ENCODE data around the gene SLITRK5.

Gene SLITRK5, protein sequence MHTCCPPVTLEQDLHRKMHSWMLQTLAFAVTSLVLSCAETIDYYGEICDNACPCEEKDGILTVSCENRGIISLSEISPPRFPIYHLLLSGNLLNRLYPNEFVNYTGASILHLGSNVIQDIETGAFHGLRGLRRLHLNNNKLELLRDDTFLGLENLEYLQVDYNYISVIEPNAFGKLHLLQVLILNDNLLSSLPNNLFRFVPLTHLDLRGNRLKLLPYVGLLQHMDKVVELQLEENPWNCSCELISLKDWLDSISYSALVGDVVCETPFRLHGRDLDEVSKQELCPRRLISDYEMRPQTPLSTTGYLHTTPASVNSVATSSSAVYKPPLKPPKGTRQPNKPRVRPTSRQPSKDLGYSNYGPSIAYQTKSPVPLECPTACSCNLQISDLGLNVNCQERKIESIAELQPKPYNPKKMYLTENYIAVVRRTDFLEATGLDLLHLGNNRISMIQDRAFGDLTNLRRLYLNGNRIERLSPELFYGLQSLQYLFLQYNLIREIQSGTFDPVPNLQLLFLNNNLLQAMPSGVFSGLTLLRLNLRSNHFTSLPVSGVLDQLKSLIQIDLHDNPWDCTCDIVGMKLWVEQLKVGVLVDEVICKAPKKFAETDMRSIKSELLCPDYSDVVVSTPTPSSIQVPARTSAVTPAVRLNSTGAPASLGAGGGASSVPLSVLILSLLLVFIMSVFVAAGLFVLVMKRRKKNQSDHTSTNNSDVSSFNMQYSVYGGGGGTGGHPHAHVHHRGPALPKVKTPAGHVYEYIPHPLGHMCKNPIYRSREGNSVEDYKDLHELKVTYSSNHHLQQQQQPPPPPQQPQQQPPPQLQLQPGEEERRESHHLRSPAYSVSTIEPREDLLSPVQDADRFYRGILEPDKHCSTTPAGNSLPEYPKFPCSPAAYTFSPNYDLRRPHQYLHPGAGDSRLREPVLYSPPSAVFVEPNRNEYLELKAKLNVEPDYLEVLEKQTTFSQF

DNA sequence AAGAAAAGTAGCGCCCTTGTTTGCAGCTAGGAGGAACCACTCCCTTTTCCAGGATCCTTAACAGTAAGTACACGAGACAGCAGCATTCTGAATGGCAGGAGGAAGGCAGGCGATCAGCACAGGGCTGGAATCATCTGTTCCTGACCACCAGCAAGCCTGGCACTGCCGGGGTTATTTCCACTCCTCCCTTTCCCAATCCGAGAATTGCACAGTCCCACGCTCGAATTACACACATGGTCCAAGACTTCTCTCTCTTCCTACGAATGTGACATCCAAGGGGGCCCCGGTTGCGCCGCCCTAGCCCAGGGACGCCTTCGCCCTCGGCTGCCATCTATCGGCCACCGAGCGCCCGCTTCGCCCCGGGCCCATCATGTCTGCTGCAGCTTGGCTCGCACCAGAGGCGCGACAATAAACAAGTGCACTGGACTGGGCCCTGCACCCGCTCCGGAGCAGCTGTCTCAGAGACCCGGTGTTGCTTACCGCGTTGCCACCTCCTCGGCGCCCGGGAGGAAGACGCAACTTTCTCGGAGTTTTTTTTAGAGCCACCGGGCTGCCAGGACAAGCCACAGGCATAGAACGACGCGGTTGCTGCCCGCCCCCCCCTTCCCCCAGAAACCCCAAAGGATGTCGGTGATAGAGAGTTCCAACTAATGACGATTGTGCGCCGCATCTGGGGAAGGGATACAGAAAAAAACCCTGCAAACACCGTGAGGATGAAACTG, at the start of gene SLITRK5:
Gene SLITRK5 (plus strand): TSS at position 341 of the 722 bp plus-strand sequence. CDS start 4,018 bp downstream, outside the sequence.
- DNase-seq, result peak; percentile 59

DNA sequence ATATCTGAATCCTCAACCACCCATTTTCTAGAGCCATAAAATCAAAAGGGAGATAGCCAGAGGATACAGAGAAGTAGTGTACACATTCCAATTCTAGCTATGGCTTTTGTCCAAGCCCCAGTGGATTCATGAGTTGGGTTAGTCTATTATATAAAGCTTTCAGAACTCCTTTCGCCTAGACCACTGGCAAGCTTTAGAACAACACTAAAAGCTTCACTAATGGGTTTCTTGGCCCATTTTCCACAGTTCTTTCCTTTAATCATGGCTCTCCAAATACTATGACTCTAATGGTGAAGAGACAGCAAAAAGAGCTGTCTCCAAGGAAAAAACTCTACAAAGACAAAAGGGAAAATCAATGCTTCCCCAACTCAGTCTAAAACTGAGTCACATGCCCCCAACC, 48.2 kb upstream of the SLITRK5 start:
- no peak for DNase-seq

DNA sequence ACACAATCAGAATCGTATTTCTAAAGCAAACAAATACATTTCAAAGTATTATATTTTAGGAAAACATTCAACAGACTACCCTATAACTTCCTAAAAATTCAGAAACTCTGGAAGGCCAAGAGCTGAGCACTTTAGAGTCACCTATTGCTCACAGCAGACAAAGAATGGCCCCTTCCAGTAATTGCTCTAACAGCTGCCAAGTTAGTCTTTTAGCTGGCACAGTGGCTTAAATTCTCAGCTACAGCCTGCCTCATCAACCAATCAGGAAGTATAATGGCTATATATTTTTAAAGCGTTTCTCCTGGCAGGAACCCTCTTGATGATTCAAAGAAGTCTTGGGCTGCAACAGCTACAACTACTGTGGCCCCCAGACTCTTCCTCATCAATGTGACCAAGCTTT, 14.9 kb upstream of the SLITRK5 start:
- DNase-seq, result no peak

DNA sequence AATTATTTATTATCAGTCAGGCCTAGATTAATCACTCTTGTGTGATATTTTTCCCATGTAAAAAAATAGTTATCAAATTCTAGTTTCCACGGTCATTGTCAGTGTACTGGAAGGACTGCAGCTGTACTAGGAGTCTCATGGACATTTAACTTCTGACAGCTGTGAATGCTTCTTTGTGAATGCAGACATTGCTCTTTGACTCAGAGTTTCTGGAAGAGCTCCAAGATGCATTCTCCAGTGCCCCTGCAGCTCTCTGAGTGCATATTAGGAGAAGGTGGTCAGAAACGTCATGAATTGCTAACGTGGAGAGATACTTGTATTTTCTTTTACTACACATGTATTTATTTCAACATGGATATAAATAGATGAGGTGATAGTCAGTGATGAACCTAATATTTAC, 9.7 kb upstream of the SLITRK5 start:
- no peak for DNase-seq

DNA sequence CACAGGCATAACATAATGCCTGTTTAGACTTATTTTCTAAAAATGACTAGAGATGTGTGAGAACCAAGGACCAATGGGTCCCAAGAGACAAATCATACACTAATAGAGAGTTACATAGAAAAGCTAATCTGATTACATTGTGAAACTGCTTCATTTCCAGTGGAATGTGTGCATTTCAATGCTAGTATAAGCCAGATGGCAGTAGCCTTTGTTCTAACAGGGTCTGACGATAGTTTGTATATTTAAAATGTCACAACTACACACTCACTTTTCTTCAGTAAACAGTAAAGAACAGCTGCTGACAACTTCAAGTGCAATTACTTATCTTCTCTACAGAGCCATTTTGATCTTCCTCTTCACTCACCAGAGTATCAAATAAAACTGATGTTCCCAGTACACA, 4.3 kb upstream of the SLITRK5 start:
- DNase-seq, result no peak

DNA sequence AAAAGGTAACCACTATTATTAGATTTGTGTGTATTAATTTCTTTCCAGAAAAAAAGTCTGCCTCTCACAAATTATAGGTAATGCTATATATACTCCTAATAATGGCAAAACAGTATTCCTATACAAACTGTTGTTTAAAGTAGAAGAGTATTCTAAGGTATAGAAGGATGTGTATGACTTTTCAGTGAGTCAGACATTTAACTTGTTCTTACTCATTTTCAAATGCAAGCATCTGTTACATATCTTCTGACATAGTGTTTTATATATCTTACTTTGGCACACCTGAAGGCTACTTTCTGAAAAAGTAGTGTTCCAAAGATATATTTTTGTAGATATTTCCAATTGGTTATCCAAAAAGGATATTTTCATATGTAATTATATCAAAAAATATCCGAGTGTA, 3.5 kb upstream of the SLITRK5 start:
- DNase-seq, result no peak

DNA sequence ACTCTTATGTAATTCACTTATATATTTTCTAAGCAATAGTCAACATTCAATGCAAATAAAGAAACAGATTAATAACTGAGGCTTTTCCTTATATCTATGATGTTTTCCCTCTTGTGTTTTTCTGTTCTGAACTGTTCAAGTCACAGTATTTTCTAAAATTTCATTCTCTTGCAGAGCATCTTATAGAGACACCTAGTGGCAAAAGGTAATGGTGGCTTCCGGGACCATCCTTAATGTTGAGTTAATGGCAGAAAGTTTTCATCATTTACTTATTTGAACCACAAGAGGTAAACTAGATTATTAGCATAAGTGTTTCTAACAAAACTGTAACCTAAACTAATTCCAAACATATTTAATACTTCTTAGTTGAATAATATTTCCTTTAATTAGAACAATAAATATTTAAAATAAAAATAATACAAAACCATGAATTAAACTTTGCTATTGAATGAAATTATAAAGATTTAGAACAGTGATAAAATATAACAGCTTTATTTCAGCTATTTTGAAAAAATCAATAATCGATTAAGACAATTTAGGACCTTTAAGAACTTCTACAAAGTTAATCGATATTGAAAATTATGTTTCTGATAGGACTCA, 1.7 kb upstream of the SLITRK5 start:
- peak; percentile 17 for DNase-seq

DNA sequence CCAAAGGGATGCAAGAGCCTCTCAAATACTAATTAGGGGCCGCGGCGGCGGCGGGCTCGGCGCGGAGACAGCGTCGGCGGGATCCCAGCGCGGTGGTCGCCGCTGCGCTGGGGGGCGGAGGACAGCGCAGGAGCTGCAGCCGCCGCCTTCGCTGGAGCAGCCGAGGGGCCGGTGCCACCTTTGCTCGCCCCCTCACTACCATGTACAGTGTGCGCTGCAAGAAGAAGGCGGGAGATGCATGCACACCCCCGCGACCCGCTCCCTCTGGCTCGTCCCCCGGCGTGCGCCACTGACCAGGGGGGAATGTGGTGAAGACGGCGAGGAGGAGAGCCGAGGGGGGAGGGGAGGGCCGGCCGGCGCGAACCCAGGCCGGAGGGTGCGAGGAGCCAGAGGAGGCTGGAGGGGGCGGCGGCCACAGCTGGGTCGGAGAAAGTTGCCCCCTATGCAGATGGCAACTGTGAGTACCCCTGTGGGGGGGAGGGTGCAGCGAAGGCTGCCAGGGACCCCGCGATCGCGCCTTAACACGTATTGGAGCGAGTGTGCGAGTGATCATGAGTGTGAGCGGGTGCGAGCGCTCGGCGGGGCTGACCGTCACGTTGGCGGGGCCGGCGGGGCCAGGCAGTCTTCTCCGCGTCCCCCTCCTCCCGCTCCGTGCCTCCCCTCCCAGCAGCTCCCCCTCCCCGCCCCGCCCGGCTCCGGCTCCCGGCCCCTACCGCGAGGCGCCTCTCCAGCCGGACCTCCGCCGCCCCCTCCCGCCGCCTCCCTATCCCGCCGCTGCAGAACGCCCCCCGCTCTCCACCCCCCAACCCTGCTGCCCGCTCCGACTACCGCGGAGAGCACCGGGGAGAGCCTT, 808 bp downstream of the SLITRK5 start:
- DNase-seq, result no peak

DNA sequence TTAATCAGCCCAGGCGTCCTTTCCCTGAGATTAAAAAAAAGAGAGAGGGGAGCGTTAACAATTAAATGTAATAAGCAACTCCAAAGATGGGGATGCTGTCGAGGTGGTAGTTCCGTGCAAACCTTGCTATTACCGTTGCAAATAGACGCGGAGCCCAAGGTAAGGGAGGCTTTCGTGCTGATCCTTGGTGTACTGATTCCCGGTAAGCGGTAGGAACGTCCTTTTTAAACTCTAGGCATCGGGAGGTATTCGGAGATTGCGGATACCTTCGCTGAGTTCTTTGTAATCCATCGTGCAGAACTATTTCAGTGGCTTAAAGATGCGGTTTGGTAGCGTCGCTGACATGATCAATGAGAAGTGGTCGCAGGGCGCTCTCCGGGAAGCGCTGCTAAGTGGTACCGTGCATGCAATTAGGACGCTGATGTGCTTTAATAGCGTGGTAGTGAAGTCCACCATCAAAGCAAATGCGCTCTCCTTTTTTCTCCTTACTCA, 3.1 kb downstream of the SLITRK5 start:
- DNase-seq, result no peak

DNA sequence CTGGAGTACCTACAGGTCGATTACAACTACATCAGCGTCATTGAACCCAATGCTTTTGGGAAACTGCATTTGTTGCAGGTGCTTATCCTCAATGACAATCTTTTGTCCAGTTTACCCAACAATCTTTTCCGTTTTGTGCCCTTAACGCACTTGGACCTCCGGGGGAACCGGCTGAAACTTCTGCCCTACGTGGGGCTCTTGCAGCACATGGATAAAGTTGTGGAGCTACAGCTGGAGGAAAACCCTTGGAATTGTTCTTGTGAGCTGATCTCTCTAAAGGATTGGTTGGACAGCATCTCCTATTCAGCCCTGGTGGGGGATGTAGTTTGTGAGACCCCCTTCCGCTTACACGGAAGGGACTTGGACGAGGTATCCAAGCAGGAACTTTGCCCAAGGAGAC, 4.7 kb downstream of the SLITRK5 start:
- DNase-seq, result no peak

DNA sequence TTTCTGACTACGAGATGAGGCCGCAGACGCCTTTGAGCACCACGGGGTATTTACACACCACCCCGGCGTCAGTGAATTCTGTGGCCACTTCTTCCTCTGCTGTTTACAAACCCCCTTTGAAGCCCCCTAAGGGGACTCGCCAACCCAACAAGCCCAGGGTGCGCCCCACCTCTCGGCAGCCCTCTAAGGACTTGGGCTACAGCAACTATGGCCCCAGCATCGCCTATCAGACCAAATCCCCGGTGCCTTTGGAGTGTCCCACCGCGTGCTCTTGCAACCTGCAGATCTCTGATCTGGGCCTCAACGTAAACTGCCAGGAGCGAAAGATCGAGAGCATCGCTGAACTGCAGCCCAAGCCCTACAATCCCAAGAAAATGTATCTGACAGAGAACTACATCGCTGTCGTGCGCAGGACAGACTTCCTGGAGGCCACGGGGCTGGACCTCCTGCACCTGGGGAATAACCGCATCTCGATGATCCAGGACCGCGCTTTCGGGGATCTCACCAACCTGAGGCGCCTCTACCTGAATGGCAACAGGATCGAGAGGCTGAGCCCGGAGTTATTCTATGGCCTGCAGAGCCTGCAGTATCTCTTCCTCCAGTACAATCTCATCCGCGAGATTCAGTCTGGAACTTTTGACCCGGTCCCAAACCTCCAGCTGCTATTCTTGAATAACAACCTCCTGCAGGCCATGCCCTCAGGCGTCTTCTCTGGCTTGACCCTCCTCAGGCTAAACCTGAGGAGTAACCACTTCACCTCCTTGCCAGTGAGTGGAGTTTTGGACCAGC, 5.3 kb downstream of the SLITRK5 start:
- DNase-seq, result no peak

DNA sequence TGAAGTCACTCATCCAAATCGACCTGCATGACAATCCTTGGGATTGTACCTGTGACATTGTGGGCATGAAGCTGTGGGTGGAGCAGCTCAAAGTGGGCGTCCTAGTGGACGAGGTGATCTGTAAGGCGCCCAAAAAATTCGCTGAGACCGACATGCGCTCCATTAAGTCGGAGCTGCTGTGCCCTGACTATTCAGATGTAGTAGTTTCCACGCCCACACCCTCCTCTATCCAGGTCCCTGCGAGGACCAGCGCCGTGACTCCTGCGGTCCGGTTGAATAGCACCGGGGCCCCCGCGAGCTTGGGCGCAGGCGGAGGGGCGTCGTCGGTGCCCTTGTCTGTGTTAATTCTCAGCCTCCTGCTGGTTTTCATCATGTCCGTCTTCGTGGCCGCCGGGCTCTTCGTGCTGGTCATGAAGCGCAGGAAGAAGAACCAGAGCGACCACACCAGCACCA, 5.9 kb downstream of the SLITRK5 start:
- no peak for DNase-seq

DNA sequence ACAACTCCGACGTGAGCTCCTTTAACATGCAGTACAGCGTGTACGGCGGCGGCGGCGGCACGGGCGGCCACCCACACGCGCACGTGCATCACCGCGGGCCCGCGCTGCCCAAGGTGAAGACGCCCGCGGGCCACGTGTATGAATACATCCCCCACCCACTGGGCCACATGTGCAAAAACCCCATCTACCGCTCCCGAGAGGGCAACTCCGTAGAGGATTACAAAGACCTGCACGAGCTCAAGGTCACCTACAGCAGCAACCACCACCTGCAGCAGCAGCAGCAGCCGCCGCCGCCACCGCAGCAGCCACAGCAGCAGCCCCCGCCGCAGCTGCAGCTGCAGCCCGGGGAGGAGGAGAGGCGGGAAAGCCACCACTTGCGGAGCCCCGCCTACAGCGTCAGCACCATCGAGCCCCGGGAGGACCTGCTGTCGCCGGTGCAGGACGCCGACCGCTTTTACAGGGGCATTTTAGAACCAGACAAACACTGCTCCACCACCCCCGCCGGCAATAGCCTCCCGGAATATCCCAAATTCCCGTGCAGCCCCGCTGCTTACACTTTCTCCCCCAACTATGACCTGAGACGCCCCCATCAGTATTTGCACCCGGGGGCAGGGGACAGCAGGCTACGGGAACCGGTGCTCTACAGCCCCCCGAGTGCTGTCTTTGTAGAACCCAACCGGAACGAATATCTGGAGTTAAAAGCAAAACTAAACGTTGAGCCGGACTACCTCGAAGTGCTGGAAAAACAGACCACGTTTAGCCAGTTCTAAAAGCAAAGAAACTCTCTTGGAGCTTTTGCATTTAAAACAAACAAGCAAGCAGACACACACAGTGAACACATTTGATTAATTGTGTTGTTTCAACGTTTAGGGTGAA, 6.6 kb downstream of the SLITRK5 start:
- DNase-seq, result peak; percentile 0

DNA sequence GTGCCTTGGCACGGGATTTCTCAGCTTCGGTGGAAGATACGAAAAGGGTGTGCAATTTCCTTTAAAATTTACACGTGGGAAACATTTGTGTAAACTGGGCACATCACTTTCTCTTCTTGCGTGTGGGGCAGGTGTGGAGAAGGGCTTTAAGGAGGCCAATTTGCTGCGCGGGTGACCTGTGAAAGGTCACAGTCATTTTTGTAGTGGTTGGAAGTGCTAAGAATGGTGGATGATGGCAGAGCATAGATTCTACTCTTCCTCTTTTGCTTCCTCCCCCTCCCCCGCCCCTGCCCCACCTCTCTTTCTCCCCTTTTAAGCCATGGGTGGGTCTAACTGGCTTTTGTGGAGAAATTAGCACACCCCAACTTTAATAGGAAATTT, 7.2 kb downstream of the SLITRK5 start:
- DNase-seq, result no peak

DNA sequence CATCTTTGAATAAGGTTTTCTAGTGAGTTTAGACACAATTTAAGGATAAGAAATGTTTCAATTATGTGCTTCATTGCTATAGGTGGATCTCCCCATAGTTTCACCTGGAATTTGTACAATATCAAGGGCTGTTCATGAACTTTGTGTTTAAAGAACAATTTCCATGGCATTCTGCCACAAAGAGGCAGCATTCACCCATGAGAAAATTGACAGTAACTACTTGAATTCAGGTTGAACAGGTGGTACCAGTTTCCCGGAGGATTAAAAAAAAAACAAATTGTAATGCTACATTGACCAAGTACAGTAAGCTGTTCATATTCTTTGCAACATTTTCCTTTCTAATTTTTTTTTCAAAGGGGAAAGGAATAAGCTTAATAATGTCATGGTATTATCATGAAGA, 9.1 kb downstream of the SLITRK5 start:
- DNase-seq, result peak; percentile 26

DNA sequence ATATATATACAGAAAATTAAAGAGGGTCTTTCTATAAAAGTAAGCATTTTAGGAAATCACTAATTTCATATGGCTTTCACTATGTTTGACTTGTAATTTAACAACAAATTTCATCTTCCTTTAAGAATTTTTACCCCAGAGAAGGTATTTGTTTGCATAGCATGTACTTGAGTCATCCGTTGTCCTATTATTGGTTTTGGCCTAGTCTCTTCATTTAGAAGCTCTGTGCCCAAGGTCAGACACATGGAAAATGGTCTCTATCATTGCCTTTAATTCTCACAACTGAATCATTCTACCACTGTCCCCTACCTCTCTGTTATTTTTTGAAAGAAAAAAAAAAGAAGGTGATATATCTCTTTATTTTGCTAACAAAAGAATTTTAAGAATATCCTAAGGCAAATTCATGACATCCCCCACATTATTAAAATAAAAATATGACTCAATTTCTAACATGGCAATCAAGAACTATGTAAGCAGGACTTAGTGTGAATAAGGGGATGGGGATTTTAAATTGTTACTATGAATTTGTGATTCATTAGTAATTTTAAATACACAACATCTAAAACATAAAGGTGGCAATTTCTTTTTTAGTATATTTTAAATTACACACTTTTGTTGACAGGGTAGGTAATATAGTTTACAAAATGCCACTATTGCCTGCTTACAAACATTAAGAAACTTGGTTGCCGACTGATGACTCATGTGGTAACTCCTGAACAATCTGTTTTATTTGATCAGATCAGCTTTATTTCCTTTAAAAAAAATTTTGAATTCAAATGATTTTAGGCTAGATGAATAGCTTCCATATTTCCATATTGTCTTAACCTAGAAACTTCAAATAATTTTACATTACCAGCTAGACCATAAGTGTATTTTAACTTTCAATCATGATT, 13.9 kb downstream of the SLITRK5 start:
- DNase-seq, result no peak

DNA sequence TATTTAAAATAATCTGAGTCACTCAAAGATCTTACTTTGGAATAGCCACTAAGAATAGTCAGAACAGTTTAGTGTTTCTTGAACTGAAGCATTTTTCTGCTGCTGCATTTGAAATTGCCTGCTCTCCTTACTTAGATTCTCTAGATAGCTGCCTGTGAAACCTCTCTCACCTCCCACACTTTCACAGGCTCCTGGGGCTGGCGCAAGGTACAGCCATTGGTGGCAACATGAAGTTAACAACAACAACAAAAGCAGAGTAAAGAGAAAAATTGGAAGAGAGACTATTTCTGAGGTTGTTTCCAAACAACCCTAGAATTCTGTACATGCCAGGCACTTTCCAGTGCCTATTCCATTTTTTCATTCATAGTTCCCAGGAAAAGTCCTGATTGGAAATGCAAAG, 25.3 kb downstream of the SLITRK5 start:
- no peak for DNase-seq

DNA sequence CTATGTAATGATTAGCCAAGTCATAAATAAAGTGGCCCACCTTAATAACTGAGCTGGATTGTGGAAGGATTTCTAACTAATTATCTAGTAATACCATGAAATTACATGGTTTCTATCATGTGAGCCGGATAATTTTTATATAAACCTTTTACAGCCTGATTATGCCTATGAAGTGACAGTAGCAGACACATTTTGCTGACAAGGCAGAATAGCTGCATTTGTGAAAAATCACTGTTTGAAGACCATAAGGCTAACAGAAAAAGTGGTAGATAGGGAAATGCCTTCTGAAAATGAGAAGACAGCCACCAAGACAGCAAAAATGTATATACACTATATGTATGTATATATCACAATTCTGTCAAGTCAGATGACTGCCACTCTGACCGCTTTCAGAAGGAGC, 27.1 kb downstream of the SLITRK5 start:
- no peak for DNase-seq

DNA sequence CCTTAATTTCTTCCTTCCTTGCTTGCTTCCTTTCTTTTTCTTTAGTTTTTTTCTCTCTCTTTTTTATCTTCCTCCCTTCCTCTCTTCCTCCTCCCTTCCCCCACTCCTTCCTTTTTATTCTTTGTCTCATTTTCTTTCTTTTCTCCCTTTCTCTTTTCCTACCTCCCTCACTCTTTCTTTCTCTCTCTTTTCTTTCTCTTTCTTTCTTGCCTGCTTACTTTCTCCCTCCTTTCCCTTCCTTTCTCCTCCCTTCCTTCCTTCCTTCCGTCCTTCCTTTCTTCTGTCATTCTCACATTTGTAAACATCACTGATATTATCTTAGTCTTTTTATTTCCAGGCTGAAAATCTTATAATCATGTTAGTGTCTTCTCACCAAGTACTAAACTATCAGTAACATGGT, 38.8 kb downstream of the SLITRK5 start:
- DNase-seq, result no peak
